AG04450 (cell line): Measurements from ENCODE around the gene MAGI2. TPM values are rescaled to one million over a fixed set of nuclear protein-coding genes. Genes with fewer than 3 reads are reported as not detected.

Source experiments
- CTCF ChIA-PET: fragments of 300-600, 350-600 bp; formaldehyde crosslinking; extraction: SDS; loops from one replicate; lab custom pipeline; 2022; ENCODE audit warnings: antibody characterized with exemption, inconsistent platforms; lab: Charles Lee
- POLR2A ChIA-PET: fragments of 350-600 bp; formaldehyde crosslinking; extraction: SDS; loops from one replicate; lab custom pipeline; 2021; ENCODE audit warnings: antibody characterized with exemption, inconsistent platforms; lab: Yijun Ruan, JAX
- DNase-seq: peaks from one replicate; pipeline ENCODE4 v3.0.0-alpha.2; 2011; ENCODE audit warnings: low read depth, low spot score
- H3K27ac ChIP-seq: one replicate; pipeline ENCODE4 v1.5.1; 2012; ENCODE audit warnings: low read depth, low read length, control low read depth
- H3K27me3 ChIP-seq: one replicate; pipeline ENCODE4 v1.6.0; 2012; ENCODE audit warnings: low read length; ENCODE audit not compliant: control insufficient read depth, insufficient read depth
- H3K4me3 ChIP-seq: 2 replicates; pipeline ENCODE4 v1.5.1; 2011; ENCODE audit warnings: mild to moderate bottlenecking, low read depth, low read length, control low read depth
- H3K9me3 ChIP-seq: 2 replicates; pipeline ENCODE4 v1.5.1; 2012; ENCODE audit warnings: low read length; ENCODE audit not compliant: control insufficient read depth, insufficient read depth
- CTCF ChIP-seq: IDR thresholded peaks from 2 replicates; pipeline ENCODE4 v1.5.1; 2011; ENCODE audit warnings: low read depth, low read length, control low read depth, inconsistent platforms
- polyA plus RNA-seq: library from polyadenylated mRNA; depleted of rRNA; stranded (reverse); fragments of >200 nt; gene quantifications from 2 replicates; pipeline ENCODE4 v1.2.3, GENCODE V29; 2011

Gene MAGI2
- polyA plus RNA-seq, 1 experiment = 2.3 TPM

- no peaks in the 10 kb centered on the region for H3K27me3 ChIP-seq
- no peak for TF ChIP-seq CTCF
- CTCF ChIA-PET = interaction anchor here (0.8 to 0.9 kb wide), 2 partner anchors 9 to 79 kb away, joined by 3 read pairs; no protein-coding TSS in a partner anchor
- no peak for DNase-seq
- no peaks in the 10 kb centered on the region for H3K9me3 ChIP-seq
- H3K27ac ChIP-seq = no peak overlapping the region
- no peak overlapping the region for H3K4me3 ChIP-seq
- POLR2A ChIA-PET = no interaction called here
Measured at GRCh38 chr7:78143661-78144060, 1309.8 kb downstream of the MAGI2 start.

GRCh38 chr7:78141522-78142281 is 1311.8 kb downstream of the MAGI2 start:
- ChIA-PET POLR2A (interaction anchor here (0.9 to 1.0 kb wide), 2 partner anchors 29 to 80 kb away, joined by 3 read pairs; no protein-coding TSS in a partner anchor), CTCF (interaction anchor here (0.6 to 0.8 kb wide), 3 partner anchors 14 to 423 kb away, joined by 3 to 4 read pairs (median 3); no protein-coding TSS in a partner anchor)
- TF ChIP-seq CTCF = no peak
- Histone ChIP-seq H3K27me3 (no peaks in the 10 kb centered on the region), H3K9me3 (no peaks in the 10 kb centered on the region), H3K27ac (no peak overlapping the region), H3K4me3 (no peak overlapping the region)
- peak; percentile 51 for DNase-seq

GRCh38 chr7:78140109-78140508 is 1313.4 kb downstream of the MAGI2 start:
- ChIA-PET POLR2A (no interaction called here), CTCF (no interaction called here)
- TF ChIP-seq CTCF = no peak
- H3K27me3 ChIP-seq = no peaks in the 10 kb centered on the region
- H3K27ac ChIP-seq = no peak overlapping the region
- no peak overlapping the region for H3K4me3 ChIP-seq
- DNase-seq = no peak
- H3K9me3 ChIP-seq = no peaks in the 10 kb centered on the region

- H3K9me3 ChIP-seq = no peaks in the 10 kb centered on the region
- H3K27me3 ChIP-seq = no peaks in the 10 kb centered on the region
- ChIA-PET CTCF (no interaction called here), POLR2A (no interaction called here)
- no peak overlapping the region for H3K27ac ChIP-seq
- no peak for TF ChIP-seq CTCF
- DNase-seq = no peak
- no peak overlapping the region for H3K4me3 ChIP-seq
Measured at GRCh38 chr7:78139335-78139734, 1314.1 kb downstream of the MAGI2 start.

- CTCF ChIA-PET = interaction anchor here (0.6 to 2.8 kb wide), 55 partner anchors 9 to 1320 kb away, joined by 3 to 16 read pairs (median 4); no protein-coding TSS in a partner anchor
- TF ChIP-seq CTCF = no peak
- Histone ChIP-seq H3K27me3 (no peaks in the 10 kb centered on the region), H3K27ac (no peak overlapping the region), H3K9me3 (no peaks in the 10 kb centered on the region), H3K4me3 (no peak overlapping the region)
- no peak for DNase-seq
- POLR2A ChIA-PET = interaction anchor here (1.1 kb wide), 1 partner anchor 114 kb away, joined by 6 read pairs; no protein-coding TSS in a partner anchor
Measured at GRCh38 chr7:78134774-78135173, 1318.7 kb downstream of the MAGI2 start.
